HG03342 (cell line): ENCODE data around the gene SSMEM1.
"Not testable (repeated sequence)": the region's sequence is repeated elsewhere in the genome, so short reads cannot be mapped to it uniquely, and the experiment has no call there.

Experiments used
- ATAC-seq: cut with Tn5 transposase; IDR thresholded peaks from one replicate; pipeline ENCODE4 v1.9.1; 2021; ENCODE audit warnings: mild to moderate bottlenecking, moderate library complexity; ENCODE audit not compliant: unreplicated experiment

The SSMEM1 gene, protein sequence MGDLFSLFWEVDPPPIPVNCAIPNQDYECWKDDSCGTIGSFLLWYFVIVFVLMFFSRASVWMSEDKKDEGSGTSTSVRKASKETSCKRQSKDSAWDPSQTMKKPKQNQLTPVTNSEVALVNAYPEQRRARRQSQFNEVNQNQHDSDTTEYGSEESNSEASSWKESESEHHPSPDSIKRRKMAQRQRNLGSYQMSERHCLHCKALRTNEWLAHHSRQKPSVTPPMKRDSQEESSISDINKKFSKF

GRCh38 chr7:130207642-130208041 lies at the start of gene SSMEM1:
Gene SSMEM1 (plus strand): TSS chr7:130207860. CDS start chr7:130207911, 51 bp downstream.
- ATAC-seq = no peak

- ATAC-seq = no peak
These were observed 47.6 kb upstream of the SSMEM1 start for GRCh38 chr7:130160023-130160422.

- ATAC-seq = no peak
These were observed 47.2 kb upstream of the SSMEM1 start for GRCh38 chr7:130160455-130160854.

DNA sequence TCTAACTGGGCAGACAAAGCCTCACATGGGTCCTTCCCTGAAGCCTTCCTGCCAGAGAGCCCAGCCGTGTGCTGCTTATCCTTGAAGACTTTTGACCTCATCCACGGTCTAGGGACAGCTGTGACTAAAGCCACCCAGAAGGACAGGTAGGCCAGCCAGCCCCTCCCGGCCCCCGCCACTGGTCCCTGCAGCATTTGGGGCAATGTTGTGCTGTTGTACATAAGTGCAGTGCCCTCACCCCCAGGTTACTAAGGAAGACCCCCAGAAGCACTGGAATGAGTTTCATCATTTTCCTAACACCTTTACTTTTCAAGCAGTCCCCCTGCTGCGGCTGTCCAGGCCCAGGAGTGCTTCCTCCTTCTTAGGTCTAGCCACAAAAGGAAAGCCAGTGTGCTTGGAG lies 45.5 kb upstream of the SSMEM1 start:
- ATAC-seq = no peak

GRCh38 chr7:130174237-130174959 lies 33.3 kb upstream of the SSMEM1 start:
- no peak for ATAC-seq

DNA sequence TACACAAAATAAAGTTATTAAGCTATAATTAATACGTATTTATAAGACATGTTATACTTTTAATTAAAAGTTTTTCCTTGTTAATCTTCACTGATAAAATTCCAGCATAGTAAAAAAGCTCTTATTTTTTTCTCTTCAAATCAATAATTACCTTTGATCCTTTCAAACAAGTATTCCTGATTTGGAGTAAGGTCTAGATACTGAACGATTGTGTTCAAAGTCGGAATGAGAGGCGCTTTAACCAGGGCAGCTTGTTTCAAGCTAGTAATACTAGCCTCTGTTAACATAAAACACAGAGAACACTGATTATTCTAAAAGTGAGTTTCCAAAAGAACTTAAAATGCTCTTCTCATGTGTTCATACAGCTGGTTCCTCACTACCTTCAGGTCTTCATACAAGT lies 29.4 kb upstream of the SSMEM1 start:
- ATAC-seq = no peak

GRCh38 chr7:130179631-130180030 lies 28.0 kb upstream of the SSMEM1 start:
- ATAC-seq = no peak

DNA sequence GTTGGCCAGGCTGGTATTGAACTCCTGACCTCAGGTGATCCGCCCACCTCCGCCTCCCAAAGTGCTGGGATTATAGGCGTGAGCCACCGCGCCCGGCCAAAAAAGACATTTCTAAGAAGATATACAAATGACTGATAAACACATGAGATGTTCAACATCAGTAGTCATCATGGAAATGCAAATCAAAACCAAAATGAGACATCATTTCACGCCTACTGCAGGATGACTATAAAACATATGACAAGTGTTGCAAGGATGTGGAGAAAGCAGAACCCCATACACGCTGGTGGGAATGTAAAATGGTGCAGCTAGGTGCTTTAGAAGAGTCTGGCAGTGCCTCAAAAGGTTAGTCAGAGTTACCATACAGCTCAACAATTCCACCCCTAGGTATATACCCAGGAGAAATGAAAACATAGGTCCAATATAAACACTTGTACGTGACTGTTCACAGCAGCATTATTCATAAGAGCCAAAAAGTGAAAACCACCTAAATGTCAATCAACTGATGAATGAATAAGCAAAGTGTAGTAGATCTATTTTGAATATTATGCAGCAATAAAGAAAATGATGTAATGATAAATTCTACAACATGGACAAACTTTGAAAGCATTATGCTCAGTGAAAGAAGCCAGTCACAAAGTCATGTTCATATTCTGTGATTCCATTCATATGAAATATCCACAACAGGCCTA lies 26.9 kb upstream of the SSMEM1 start:
- no peak for ATAC-seq

- no peak for ATAC-seq
These were observed 26.4 kb upstream of the SSMEM1 start for GRCh38 chr7:130181263-130181605.

GRCh38 chr7:130182990-130183389 lies 24.7 kb upstream of the SSMEM1 start:
- ATAC-seq = peak; percentile 59

GRCh38 chr7:130184349-130184748 lies 23.3 kb upstream of the SSMEM1 start:
- ATAC-seq = not testable (repeated sequence)

GRCh38 chr7:130187360-130187759 lies 20.3 kb upstream of the SSMEM1 start:
- ATAC-seq = no peak

DNA sequence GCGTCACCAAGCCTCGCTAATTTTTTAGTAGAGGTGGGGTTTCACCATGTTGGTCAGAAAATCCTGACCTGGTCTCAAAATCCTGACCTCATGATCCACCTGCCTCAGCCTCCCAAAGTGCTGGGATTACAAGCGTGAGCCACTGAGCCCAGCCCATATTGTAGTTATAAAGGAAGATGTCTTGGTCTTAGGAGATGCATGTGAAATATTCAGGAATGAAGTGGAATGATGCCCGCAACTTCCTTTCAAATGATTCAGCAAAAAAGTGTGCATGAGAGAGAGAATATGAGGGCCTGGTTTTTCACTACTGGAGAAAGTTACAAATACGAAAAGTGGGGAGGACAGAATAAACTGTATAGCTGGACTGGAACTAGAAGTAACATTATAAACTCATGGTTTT lies 18.3 kb upstream of the SSMEM1 start:
- no peak for ATAC-seq

DNA sequence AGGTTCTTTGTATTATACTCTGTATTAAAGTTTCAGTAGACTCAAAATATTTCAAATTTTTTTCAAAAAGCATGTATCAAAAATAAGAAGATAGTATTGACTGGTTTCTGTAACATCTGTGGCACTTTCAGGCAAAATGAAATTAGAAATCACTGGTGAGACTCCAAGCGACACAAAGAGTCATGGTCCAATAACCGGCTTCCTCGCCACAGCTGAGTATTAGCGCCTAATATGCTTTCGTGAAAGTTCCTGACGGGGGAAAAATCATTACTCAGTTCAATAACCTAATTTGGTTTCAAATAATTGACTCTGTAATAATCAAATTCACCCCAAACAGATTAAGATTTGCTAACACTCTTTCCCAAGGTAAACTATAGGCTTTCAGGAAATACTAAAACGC lies 15.9 kb upstream of the SSMEM1 start:
- no peak for ATAC-seq

DNA sequence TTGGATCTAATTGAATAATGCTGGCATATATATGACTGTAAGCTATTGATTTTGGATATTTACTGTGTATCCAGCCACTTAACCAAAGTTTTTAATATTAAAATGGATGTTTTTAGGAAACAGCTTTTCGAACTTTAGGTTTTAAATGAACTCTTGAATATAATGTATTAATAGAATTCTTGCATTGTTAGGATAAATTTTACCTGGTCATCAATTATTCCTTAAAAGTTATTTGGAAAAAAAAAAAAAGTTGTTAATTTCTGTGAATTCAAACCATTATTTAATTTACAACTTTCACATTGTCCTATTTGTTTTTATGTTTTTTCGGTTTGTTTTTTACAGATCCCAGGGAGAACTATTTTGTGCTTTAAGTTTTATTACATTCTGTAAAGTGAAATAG lies 12.3 kb upstream of the SSMEM1 start:
- ATAC-seq = no peak

DNA sequence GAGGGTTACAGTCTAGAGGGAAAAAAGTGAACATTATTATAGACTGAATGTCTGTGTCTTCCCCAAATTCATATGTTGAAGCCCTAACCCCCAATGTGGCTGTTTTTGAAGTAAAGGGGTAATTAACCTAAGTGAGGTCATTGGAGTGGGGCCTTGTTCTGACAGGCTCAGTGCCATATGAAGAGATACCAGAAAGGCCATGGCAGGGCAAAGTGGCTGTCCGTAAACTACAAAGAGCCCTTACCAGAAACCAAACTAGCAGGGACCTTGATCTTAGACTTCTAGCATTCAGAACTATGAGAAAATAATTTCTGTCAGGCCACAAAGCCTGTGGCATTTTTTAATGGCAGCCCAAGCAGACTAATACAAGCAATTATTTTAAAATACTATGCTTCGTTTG lies 11.2 kb upstream of the SSMEM1 start:
- no peak for ATAC-seq

DNA sequence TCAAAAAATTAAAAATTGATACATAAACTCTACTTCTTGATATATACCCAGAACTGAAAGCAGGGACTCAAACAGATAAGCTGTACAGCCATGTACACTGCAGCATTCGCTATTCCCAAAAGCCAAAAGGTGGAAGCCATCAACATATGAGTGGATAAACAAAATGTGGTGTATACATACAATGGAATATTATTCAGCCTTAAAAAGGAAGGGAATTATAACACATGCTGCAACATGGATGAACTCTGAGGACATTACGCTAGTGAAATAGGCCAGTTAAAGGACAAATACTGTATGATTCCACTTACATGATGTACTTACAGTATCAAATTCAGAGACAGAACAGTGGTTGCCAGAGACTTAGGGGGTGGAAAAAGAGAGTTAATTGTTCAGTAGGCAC lies 10.6 kb upstream of the SSMEM1 start:
- ATAC-seq = no peak

- no peak for ATAC-seq
These were observed 5.9 kb upstream of the SSMEM1 start for GRCh38 chr7:130201796-130202195.

DNA sequence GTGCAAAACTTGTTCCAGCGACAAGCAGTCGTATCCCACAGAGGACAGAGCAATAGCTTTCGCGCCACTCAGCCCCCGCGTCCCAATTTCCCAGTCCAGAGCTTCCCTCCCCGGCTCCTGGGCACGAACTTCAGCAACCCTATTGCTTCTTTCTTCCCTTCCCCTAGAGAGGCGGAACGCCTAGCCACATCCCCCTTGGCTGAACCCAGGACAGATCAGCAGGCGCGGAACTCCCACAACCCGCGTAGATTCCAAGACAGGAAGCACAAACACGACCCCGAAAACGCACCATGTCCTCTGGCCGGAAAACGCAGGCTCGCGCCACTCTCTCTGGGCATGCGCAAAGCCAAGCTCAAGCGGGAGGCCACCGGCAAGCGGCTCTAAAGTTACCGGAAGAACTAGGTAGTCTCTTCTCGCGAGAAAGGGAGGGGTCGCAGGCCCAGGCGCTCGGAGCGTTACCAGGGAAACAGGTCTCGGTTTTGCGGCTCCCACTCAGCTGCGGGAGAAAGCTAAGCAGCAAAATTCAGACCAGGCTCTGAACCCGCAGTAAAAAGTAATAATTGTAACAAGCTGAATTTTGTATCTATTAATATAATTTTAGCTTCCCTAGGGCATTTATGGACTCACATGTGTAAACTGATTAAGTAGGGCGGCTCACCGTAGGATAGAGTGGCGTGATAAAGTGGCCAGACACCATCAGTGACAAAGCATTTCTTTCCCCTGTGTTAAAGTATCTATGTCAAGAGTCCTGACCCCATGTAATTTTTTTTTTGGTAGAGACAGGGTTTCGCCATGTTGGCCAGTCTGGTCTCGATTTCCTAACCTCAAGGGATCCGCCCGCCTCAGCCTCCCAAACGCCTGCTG lies 2.3 kb upstream of the SSMEM1 start, which contains the start of gene TMEM209:
Gene TMEM209 (minus strand): TSS at position 323 of the 864 bp plus-strand sequence. CDS start 31 bp downstream, at position 292.
- ATAC-seq = peak; percentile 96

DNA sequence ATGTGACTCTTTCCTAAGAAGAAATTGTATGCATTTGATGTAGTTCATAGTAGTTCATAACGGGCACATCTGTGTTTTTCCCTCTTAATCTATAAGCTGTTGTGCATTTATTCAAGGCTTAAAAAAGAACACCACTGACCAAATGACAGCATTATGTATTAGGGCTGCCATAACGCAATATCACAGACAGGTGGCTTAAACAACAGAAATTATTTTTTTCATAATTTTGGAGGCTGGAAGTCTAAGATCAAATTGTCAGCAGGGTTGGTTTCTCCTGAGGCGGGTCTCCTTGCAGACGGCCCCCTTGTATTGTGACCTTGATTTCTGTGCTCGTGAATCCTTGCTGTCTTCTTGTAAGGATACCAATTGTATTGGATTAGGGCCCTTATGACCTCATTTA lies 627 bp upstream of the SSMEM1 start:
- ATAC-seq = no peak

- ATAC-seq = no peak
These were observed 856 bp downstream of the SSMEM1 start for GRCh38 chr7:130208516-130208915.
